ENCODE results near the gene ATP6V1F. TPM values are rescaled to one million over a fixed set of nuclear protein-coding genes. Genes with fewer than 3 reads are reported as not detected.

ATP6V1F gene
- polyA plus RNA-seq, 1 donor (not counting 4 experiments of a cell fraction or from before 2014, with no cell fraction given), result 263 TPM

GRCh38 chr7:128891110-128891941 is 28.7 kb downstream of the ATP6V1F start:
- no peak overlapping the region for H3K9ac ChIP-seq (ENCODE audit: control insufficient read depth, extremely low read depth, insufficient read depth, low read length)
- H3K27ac ChIP-seq (ENCODE audit: control insufficient read depth, insufficient read depth, low read length), result no peak overlapping the region
- peaks cover 25% of the 10 kb centered on the region for H3K4me1 ChIP-seq (ENCODE audit: control insufficient read depth, extremely low read depth, insufficient read depth, low read length)
- H3K9me1 ChIP-seq (ENCODE audit: control insufficient read depth, extremely low read depth, insufficient read depth, low read length), result no peaks in the 10 kb centered on the region
- no peaks in the 10 kb centered on the region for H4K20me1 ChIP-seq (ENCODE audit: control insufficient read depth, extremely low read depth, insufficient read depth, low read length)
- TF ChIP-seq CTCF (optimal IDR thresholded peaks at IDR 0.05 in 1 of 3, IDR thresholded peaks at IDR 0.05 in 1 of 3, conservative IDR thresholded peaks at IDR 0.05 in 1 of 3; ENCODE audit: extremely low read depth in 1 of 3, insufficient read depth in 2 of 3, low read length in 3 of 3), result peak in 1 of 3 experiments; percentile 31
- TF ChIP-seq EZH2 (IDR thresholded peaks at IDR 0.05; ENCODE audit: low read length), result peak; percentile 29
- H3K27me3 ChIP-seq (ENCODE audit: control insufficient read depth, extremely low read depth, insufficient read depth, low read length), result no peaks in the 10 kb centered on the region
- H3K9me3 ChIP-seq (ENCODE audit: control insufficient read depth, low read depth, low read length), result peaks cover 2% of the 10 kb centered on the region
- no peak overlapping the region for H2AFZ ChIP-seq (ENCODE audit: control insufficient read depth, low read length)
- H3K4me2 ChIP-seq (ENCODE audit: control insufficient read depth, extremely low read depth, insufficient read depth, low read depth, low read length), result peak overlapping the region; percentile 16
- H3K4me3 ChIP-seq (ENCODE audit: control insufficient read depth in 2 of 3, extremely low read depth in 1 of 3, insufficient read depth in 2 of 3, low read depth in 1 of 3, low read length in 3 of 3), result peak overlapping the region in 1 of 3 experiments; percentile 25
- no peaks in the 10 kb centered on the region for H3K36me3 ChIP-seq (ENCODE audit: control insufficient read depth in 2 of 2, extremely low read depth in 1 of 2, insufficient read depth in 2 of 2, low read length in 2 of 2)
- H3K79me2 ChIP-seq (ENCODE audit: control insufficient read depth, insufficient read depth, low read length), result no peaks in the 10 kb centered on the region
- dilution Hi-C loops (cut with MboI; ENCODE audit: extremely low pct_ligation_motif_present, low sequenced_read_pairs), result no loop called here
- FAIRE-seq (no peak), DNase-seq (ENCODE audit: low read depth, low spot score) (no peak)

GRCh38 chr7:128891942-128892269 is 29.2 kb downstream of the ATP6V1F start:
- FAIRE-seq (peak; percentile 17), DNase-seq (ENCODE audit: low read depth, low spot score) (no peak)
- Histone ChIP-seq H3K27ac (ENCODE audit: control insufficient read depth, insufficient read depth, low read length) (no peak overlapping the region), H3K9ac (ENCODE audit: control insufficient read depth, extremely low read depth, insufficient read depth, low read length) (no peak overlapping the region), H3K4me3 (ENCODE audit: control insufficient read depth in 2 of 3, extremely low read depth in 1 of 3, insufficient read depth in 2 of 3, low read depth in 1 of 3, low read length in 3 of 3) (no peak overlapping the region), H2AFZ (ENCODE audit: control insufficient read depth, low read length) (no peak overlapping the region), H3K9me3 (ENCODE audit: control insufficient read depth, low read depth, low read length) (peaks cover 2% of the 10 kb centered on the region), H3K4me1 (ENCODE audit: control insufficient read depth, extremely low read depth, insufficient read depth, low read length) (peaks cover 25% of the 10 kb centered on the region), H3K27me3 (ENCODE audit: control insufficient read depth, extremely low read depth, insufficient read depth, low read length) (no peaks in the 10 kb centered on the region), H4K20me1 (ENCODE audit: control insufficient read depth, extremely low read depth, insufficient read depth, low read length) (no peaks in the 10 kb centered on the region), H3K36me3 (ENCODE audit: control insufficient read depth in 2 of 2, extremely low read depth in 1 of 2, insufficient read depth in 2 of 2, low read length in 2 of 2) (no peaks in the 10 kb centered on the region), H3K9me1 (ENCODE audit: control insufficient read depth, extremely low read depth, insufficient read depth, low read length) (no peaks in the 10 kb centered on the region), H3K4me2 (ENCODE audit: control insufficient read depth, extremely low read depth, insufficient read depth, low read depth, low read length) (no peak overlapping the region), H3K79me2 (ENCODE audit: control insufficient read depth, insufficient read depth, low read length) (no peaks in the 10 kb centered on the region)
- dilution Hi-C loops (cut with MboI; ENCODE audit: extremely low pct_ligation_motif_present, low sequenced_read_pairs), result no loop called here
- TF ChIP-seq CTCF (optimal IDR thresholded peaks at IDR 0.05 in 1 of 3, IDR thresholded peaks at IDR 0.05 in 1 of 3, conservative IDR thresholded peaks at IDR 0.05 in 1 of 3; ENCODE audit: extremely low read depth in 1 of 3, insufficient read depth in 2 of 3, low read length in 3 of 3) (no peak), EZH2 (IDR thresholded peaks at IDR 0.05; ENCODE audit: low read length) (no peak)
